Neuronal stem cell (in vitro differentiated cells): Measurements from ENCODE around the gene KRTAP3-3.

Experiments used
- DNase-seq: peaks from one replicate; pipeline ENCODE4 v3.0.0-alpha.2; 2013; ENCODE audit warnings: low spot score
- H2AFZ ChIP-seq: one replicate; pipeline ENCODE4 v1.6.1; 2013; ENCODE audit warnings: mild to moderate bottlenecking, low read length, inconsistent platforms
- H2AK5ac ChIP-seq: 2 replicates; pipeline ENCODE4 v1.6.1; 2013; ENCODE audit warnings: low read depth, mild to moderate bottlenecking, inconsistent platforms, low read length, moderate library complexity, mixed read lengths
- H2BK120ac ChIP-seq: 2 replicates; pipeline ENCODE4 v1.6.1; 2013; ENCODE audit warnings: low read depth, mild to moderate bottlenecking, inconsistent platforms, low read length, moderate library complexity, mixed read lengths
- H2BK12ac ChIP-seq: one replicate; pipeline ENCODE4 v1.6.1; 2013; ENCODE audit warnings: low read length, inconsistent platforms
- H2BK15ac ChIP-seq: 2 replicates; pipeline ENCODE4 v1.6.1; 2013; ENCODE audit warnings: mild to moderate bottlenecking, low read length, inconsistent platforms, mixed read lengths
- H2BK5ac ChIP-seq: one replicate; pipeline ENCODE4 v1.6.1; 2013; ENCODE audit warnings: inconsistent platforms, mild to moderate bottlenecking, low read length, moderate library complexity
- H3K14ac ChIP-seq: one replicate; pipeline ENCODE4 v1.6.1; 2013; ENCODE audit warnings: low read length, inconsistent platforms
- H3K18ac ChIP-seq: 2 replicates; pipeline ENCODE4 v1.6.1; 2013; ENCODE audit warnings: low read length, inconsistent platforms
- H3K23ac ChIP-seq: 2 replicates; pipeline ENCODE4 v1.6.1; 2013; ENCODE audit warnings: low read depth, mild to moderate bottlenecking, mixed read lengths, low read length, inconsistent platforms; ENCODE audit not compliant: poor library complexity
- H3K27ac ChIP-seq: replicated peaks from 3 replicates; pipeline ENCODE4 v1.5.1; 2013; ENCODE audit warnings: low read length, inconsistent platforms
- H3K27me3 ChIP-seq, 3 experiments: 2 replicates each; pipeline ENCODE4 v1.6.1; 2013; ENCODE audit warnings: low read length in 3 of 3, mild to moderate bottlenecking in 2 of 3, inconsistent platforms in 1 of 3, low read depth in 1 of 3, mixed read lengths in 1 of 3, moderate library complexity in 1 of 3; ENCODE audit not compliant: control insufficient read depth in 3 of 3, insufficient read depth in 3 of 3
- H3K36me3 ChIP-seq, 2 donors: replicated peaks in 1 of 2; 2 replicates each; pipeline ENCODE4 v1.6.1; 2013; ENCODE audit warnings: low read length in 2 of 2; ENCODE audit not compliant: control insufficient read depth in 2 of 2, insufficient read depth in 2 of 2
- H3K4ac ChIP-seq: 2 replicates; pipeline ENCODE4 v1.6.1; 2013; ENCODE audit warnings: inconsistent platforms, mild to moderate bottlenecking, low read length, moderate library complexity
- H3K4me1 ChIP-seq, 2 donors: 1 replicate in 1 of 2; 2 replicates in 1 of 2; pipeline ENCODE4 v1.6.1; 2013; ENCODE audit warnings: low read length in 2 of 2, low read depth in 1 of 2; ENCODE audit not compliant: control insufficient read depth in 2 of 2, insufficient read depth in 1 of 2
- H3K4me2 ChIP-seq: one replicate; pipeline ENCODE4 v1.6.1; 2013; ENCODE audit warnings: mild to moderate bottlenecking, low read length, inconsistent platforms; ENCODE audit not compliant: insufficient read depth, poor library complexity, severe bottlenecking
- H3K4me3 ChIP-seq, 2 donors: 2 replicates each; pipeline ENCODE4 v1.5.1; 2013; ENCODE audit warnings: low read length in 2 of 2, mild to moderate bottlenecking in 2 of 2, inconsistent platforms in 1 of 2, moderate library complexity in 1 of 2
- H3K79me1 ChIP-seq: one replicate; pipeline ENCODE4 v1.6.1; 2013; ENCODE audit warnings: low read depth, mild to moderate bottlenecking, inconsistent platforms, low read length, moderate library complexity
- H3K9ac ChIP-seq: one replicate; pipeline ENCODE4 v1.6.1; 2013; ENCODE audit warnings: mild to moderate bottlenecking, low read depth, low read length, inconsistent platforms; ENCODE audit not compliant: poor library complexity
- H3K9me3 ChIP-seq, 2 donors: replicated peaks in 1 of 2; 2 replicates each; pipeline versions ENCODE3 to v1.6.1; 2013; ENCODE audit warnings: low read length in 2 of 2, mild to moderate bottlenecking in 2 of 2, inconsistent platforms in 1 of 2, low read depth in 1 of 2, mixed read lengths in 1 of 2, moderate library complexity in 1 of 2; ENCODE audit not compliant: control insufficient read depth in 2 of 2, insufficient read depth in 1 of 2
- H4K8ac ChIP-seq: one replicate; pipeline ENCODE4 v1.6.1; 2013; ENCODE audit warnings: low read depth, mild to moderate bottlenecking, inconsistent platforms, low read length, moderate library complexity
- H4K91ac ChIP-seq: one replicate; pipeline ENCODE4 v1.6.1; 2013; ENCODE audit warnings: low read length, low read depth, mild to moderate bottlenecking, inconsistent platforms; ENCODE audit not compliant: poor library complexity
- WGBS, 2 donors: extraction: QIAGEN DNeasy Blood & Tissue Kit; methylation state at CpG; one replicate each; pipeline ENCODE4 v1.1.7; 2013; ENCODE audit warnings: missing lambda C conversion rate in 2 of 2, mixed read lengths in 1 of 2; ENCODE audit not compliant: insufficient read length in 2 of 2, insufficient replicate concordance in 1 of 2; ENCODE audit errors: extremely low coverage in 2 of 2; 5-methylcytosine and 5-hydroxymethylcytosine counted together

Gene KRTAP3-3

GRCh38 chr17:40981115-40981514, 12.8 kb downstream of the KRTAP3-3 start:
- Histone ChIP-seq H2BK5ac (no peak overlapping the region), H3K9ac (no peak overlapping the region), H3K4me1 (peaks cover 0 to 14% of the 10 kb centered on the region in 2 donors), H3K36me3 (no peaks in the 10 kb centered on the region), H2AFZ (peak overlapping the region; percentile 3), H3K23ac (no peak overlapping the region), H4K91ac (no peak overlapping the region), H4K8ac (no peak overlapping the region), H2BK15ac (peak overlapping the region; percentile 22), H3K14ac (no peak overlapping the region), H3K27ac (no peak overlapping the region), H2AK5ac (no peak overlapping the region), H3K79me1 (no peaks in the 10 kb centered on the region), H3K4me3 (no peak overlapping the region), H3K27me3 (no peaks in the 10 kb centered on the region), H3K18ac (no peak overlapping the region), H2BK120ac (no peak overlapping the region), H3K4ac (no peak overlapping the region), H3K4me2 (no peak overlapping the region), H3K9me3 (peaks cover 0 to 1% of the 10 kb centered on the region in 2 donors), H2BK12ac (no peak overlapping the region)
- no peak for DNase-seq
- no CpG with 5 or more reads among the region's 5 CpGs for WGBS, 2 donors

GRCh38 chr17:40980596-40980995, 13.4 kb downstream of the KRTAP3-3 start:
- Histone ChIP-seq H3K9ac (no peak overlapping the region), H3K4me3 (no peak overlapping the region), H3K27ac (no peak overlapping the region), H3K18ac (peak overlapping the region; percentile 76), H3K27me3 (no peaks in the 10 kb centered on the region), H3K4me2 (no peak overlapping the region), H2AK5ac (no peak overlapping the region), H4K8ac (no peak overlapping the region), H2BK120ac (peak overlapping the region; percentile 21), H2BK12ac (no peak overlapping the region), H3K4me1 (peaks cover 0 to 14% of the 10 kb centered on the region in 2 donors), H4K91ac (no peak overlapping the region), H2BK15ac (peak overlapping the region; percentile 22), H2BK5ac (no peak overlapping the region), H3K79me1 (no peaks in the 10 kb centered on the region), H3K9me3 (peaks cover 0 to 1% of the 10 kb centered on the region in 2 donors), H3K4ac (no peak overlapping the region), H3K36me3 (no peaks in the 10 kb centered on the region), H2AFZ (peak overlapping the region; percentile 3), H3K23ac (no peak overlapping the region), H3K14ac (no peak overlapping the region)
- no peak for DNase-seq
- WGBS, 2 donors: no CpG with 5 or more reads among the region's 8 CpGs

GRCh38 chr17:40980117-40980516, 13.8 kb downstream of the KRTAP3-3 start:
- Histone ChIP-seq H3K36me3 (no peaks in the 10 kb centered on the region), H3K23ac (no peak overlapping the region), H4K8ac (no peak overlapping the region), H4K91ac (no peak overlapping the region), H3K27ac (no peak overlapping the region), H3K18ac (no peak overlapping the region), H3K4me3 (no peak overlapping the region), H3K79me1 (no peaks in the 10 kb centered on the region), H3K4ac (no peak overlapping the region), H2BK120ac (no peak overlapping the region), H2BK12ac (no peak overlapping the region), H2BK5ac (no peak overlapping the region), H3K14ac (no peak overlapping the region), H3K4me2 (no peak overlapping the region), H2AK5ac (no peak overlapping the region), H3K9ac (no peak overlapping the region), H2AFZ (peak overlapping the region; percentile 3), H3K9me3 (peaks cover 0 to 1% of the 10 kb centered on the region in 2 donors), H3K4me1 (peaks cover 0 to 14% of the 10 kb centered on the region in 2 donors), H3K27me3 (no peaks in the 10 kb centered on the region), H2BK15ac (no peak overlapping the region)
- WGBS, 2 donors: no CpG with 5 or more reads among the region's 3 CpGs
- DNase-seq: no peak

GRCh38 chr17:40978575-40979151, 15.3 kb downstream of the KRTAP3-3 start:
- H3K4me3 ChIP-seq: no peak overlapping the region
- H3K23ac ChIP-seq: no peak overlapping the region
- H3K14ac ChIP-seq: peak overlapping the region; percentile 97
- H3K4ac ChIP-seq: no peak overlapping the region
- peaks cover 0 to 13% of the 10 kb centered on the region in 2 donors for H3K4me1 ChIP-seq
- no peak overlapping the region for H3K4me2 ChIP-seq
- peak overlapping the region; percentile 37 for H2AK5ac ChIP-seq
- H3K27me3 ChIP-seq: no peaks in the 10 kb centered on the region
- peak overlapping the region; percentile 73 for H2BK12ac ChIP-seq
- no peak for DNase-seq
- no peak overlapping the region for H2BK15ac ChIP-seq
- peak overlapping the region; percentile 91 for H2BK120ac ChIP-seq
- no peak overlapping the region for H4K91ac ChIP-seq
- H3K79me1 ChIP-seq: no peaks in the 10 kb centered on the region
- H3K9ac ChIP-seq: no peak overlapping the region
- no peak overlapping the region for H4K8ac ChIP-seq
- no peak overlapping the region for H2BK5ac ChIP-seq
- no CpG with 5 or more reads among the region's 13 CpGs for WGBS, 2 donors
- H3K36me3 ChIP-seq: no peaks in the 10 kb centered on the region
- H3K27ac ChIP-seq: no peak overlapping the region
- peak overlapping the region; percentile 80 for H3K18ac ChIP-seq
- no peak overlapping the region for H2AFZ ChIP-seq
- peaks cover 0 to 1% of the 10 kb centered on the region in 2 donors for H3K9me3 ChIP-seq
